Thymus (tissue), 11 donors: ENCODE results near the gene MRPL55. TPM values are rescaled to one million over a fixed set of nuclear protein-coding genes. Genes with fewer than 3 reads are reported as not detected.

Experiments
- DNase-seq, 9 donors: peaks; one replicate each; pipeline ENCODE4 v3.0.0-alpha.2; 2013; ENCODE audit warnings: low spot score in 9 of 9, low read depth in 6 of 9, missing footprints in 1 of 9
- H3K27ac ChIP-seq, 2 donors: one replicate each; pipeline ENCODE4 v1.5.1; 2013; ENCODE audit warnings: control low read depth in 1 of 2, low read depth in 1 of 2, low read length in 1 of 2, mild to moderate bottlenecking in 1 of 2, moderate library complexity in 1 of 2
- H3K27me3 ChIP-seq, 2 donors: one replicate each; pipeline ENCODE4 v1.5.1; 2013; ENCODE audit warnings: low read length in 1 of 2; ENCODE audit not compliant: control insufficient read depth in 2 of 2, insufficient read depth in 1 of 2
- H3K36me3 ChIP-seq, 2 donors: one replicate each; pipeline ENCODE4 v1.5.1; 2013; ENCODE audit warnings: low read length in 1 of 2, mild to moderate bottlenecking in 1 of 2, moderate library complexity in 1 of 2; ENCODE audit not compliant: control insufficient read depth in 2 of 2, insufficient read depth in 2 of 2
- H3K4me1 ChIP-seq, 2 donors: one replicate each; pipeline ENCODE4 v1.5.1; 2013; ENCODE audit warnings: low read length in 2 of 2; ENCODE audit not compliant: control insufficient read depth in 2 of 2, insufficient read depth in 2 of 2
- H3K4me3 ChIP-seq, 2 donors: one replicate each; pipeline ENCODE4 v1.5.1; 2013; ENCODE audit warnings: low read length in 2 of 2, control low read depth in 1 of 2, mild to moderate bottlenecking in 1 of 2
- H3K9me3 ChIP-seq, 2 donors: one replicate each; pipeline ENCODE4 v1.5.1; 2013; ENCODE audit warnings: low read length in 1 of 2, mild to moderate bottlenecking in 1 of 2; ENCODE audit not compliant: control insufficient read depth in 2 of 2, insufficient read depth in 1 of 2
- WGBS: extraction: QIAGEN DNeasy Blood & Tissue Kit; methylation state at CpG from one replicate; pipeline ENCODE4 v1.1.7; 2013; 5-methylcytosine and 5-hydroxymethylcytosine counted together
- polyA plus RNA-seq: library from polyadenylated mRNA; stranded (reverse); fragments of 200-250 nt; gene quantifications from one replicate; pipeline ENCODE4 v1.2.3, GENCODE V29; 2013
- total RNA-seq: library from RNA; stranded (reverse); fragments of 120-200 nt; gene quantifications from one replicate; pipeline ENCODE4 v1.2.4, GENCODE V29; 2013
- donor health status: healthy.

MRPL55 gene
- total and polyA plus RNA-seq, 2 donors: 58.5 to 96.7 TPM

DNA sequence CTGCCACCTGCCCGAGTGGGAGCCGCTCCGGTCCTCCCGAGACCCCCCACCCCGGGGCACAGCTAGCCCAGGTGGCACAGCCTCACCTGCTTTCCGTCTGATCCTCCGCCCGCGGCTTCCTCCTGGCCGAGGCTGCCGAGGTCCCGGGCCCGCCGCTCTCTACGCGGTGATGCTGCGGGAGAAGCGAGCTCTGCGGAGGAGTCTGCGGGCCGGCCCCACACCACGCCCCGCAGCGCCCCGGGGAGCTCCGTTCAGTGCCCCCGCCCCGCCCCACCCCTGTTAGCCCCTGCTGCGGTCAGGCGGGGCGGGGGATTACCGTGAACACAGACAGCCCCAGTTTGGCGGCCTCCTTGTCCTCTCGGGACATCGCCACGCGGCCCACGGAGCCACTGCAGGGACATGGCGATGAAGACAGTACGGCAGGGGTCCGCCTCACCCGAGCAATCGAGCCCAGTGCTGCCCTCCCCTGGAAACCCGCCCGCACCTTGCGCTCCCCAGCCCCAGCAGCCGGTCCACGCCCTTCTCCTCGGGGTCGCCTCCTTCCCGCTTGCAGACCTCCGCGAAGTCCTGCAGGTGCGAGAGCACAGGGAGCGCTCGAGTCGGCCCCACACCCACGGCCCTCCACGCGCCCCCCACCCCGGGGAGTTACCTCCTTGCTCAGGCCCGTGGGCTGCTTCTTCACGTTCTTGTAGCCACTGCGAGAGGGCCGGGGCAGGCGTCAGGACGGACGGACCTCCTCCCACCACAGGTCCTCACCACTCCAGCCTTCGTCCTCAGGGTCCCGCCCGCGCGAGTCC is 6.9 kb downstream of the MRPL55 start:
- WGBS: 11% methylated on average over 73 of the region's 73 CpGs
- Histone ChIP-seq H3K27ac (peak overlapping the region; percentile 18 to 66), H3K4me3 (peak overlapping the region; percentile 85 to 91), H3K27me3 (no peaks in the 10 kb centered on the region), H3K9me3 (peaks cover 0 to 4% of the 10 kb centered on the region in 2 donors), H3K4me1 (peaks cover 13 to 19% of the 10 kb centered on the region in 2 donors), H3K36me3 (peaks cover 44 to 48% of the 10 kb centered on the region in 2 donors)
- peak in 2 of 9 donors; percentile 31 to 45 for DNase-seq

DNA sequence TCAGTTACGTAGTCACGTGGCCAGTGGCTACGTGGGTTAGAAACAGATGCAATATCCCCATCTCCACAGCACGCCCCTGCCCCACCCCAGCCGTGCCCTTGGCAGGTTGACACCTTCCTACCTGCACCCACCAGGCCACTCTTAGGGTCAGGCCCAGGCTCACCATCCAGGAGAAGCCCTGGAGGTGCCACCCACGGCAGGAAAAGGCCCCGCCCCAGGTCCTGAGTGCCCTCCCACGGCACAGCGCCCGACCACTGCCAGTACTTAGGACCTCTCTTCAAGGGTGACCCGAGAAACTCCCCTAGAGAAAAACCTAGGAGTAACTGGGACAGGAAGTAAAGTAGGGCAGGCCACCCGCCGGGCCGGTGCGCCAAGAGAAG is 7.5 kb downstream of the MRPL55 start:
- Histone ChIP-seq H3K4me3 (peak overlapping the region in 1 of 2 donors; percentile 85), H3K36me3 (peaks cover 45 to 53% of the 10 kb centered on the region in 2 donors), H3K27ac (peak overlapping the region in 1 of 2 donors; percentile 66), H3K9me3 (peaks cover 0 to 4% of the 10 kb centered on the region in 2 donors), H3K4me1 (peaks cover 13 to 19% of the 10 kb centered on the region in 2 donors), H3K27me3 (no peaks in the 10 kb centered on the region)
- WGBS: 75% methylated on average over 15 of the region's 15 CpGs
- DNase-seq: no peak

DNA sequence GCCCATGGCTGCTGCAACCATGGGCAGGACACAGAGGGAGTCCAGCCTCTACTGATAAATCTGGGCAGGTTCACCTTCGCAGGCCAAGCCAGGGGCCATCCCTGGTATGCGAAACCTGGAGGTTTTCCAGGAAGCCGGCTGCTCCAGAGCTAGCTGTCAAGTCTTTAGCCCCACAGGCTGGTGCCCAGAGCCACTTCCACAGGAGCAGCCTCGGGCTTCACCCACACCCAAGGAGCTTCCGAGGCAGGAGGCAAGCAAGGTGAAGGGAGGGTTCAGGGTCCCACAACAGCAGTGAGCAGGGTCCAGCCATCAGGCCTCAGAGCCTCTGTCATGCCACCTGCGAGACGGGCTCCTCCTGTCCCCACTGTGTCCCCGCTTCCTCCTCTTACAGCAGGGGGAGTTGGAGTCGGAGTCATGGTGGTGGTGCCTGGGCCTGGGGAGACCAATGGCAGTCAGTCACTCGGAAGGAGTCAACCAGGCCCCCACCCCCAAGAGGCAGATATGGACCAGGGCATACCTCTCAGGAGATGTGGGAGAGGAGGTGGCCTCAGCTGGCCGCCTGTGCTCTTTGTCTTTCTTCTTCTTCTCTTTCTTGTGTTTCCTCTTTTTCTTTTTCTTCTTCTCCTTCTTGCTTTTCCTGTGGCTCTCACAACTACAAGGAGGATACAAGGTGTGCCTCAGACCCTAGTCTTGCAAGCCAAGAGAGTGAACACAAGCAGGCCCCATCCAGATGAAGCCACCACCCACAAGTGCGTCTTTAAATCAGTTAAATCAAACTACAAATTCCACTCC is 8.1 kb downstream of the MRPL55 start:
- Histone ChIP-seq H3K4me1 (peaks cover 13 to 19% of the 10 kb centered on the region in 2 donors), H3K27me3 (no peaks in the 10 kb centered on the region), H3K9me3 (peaks cover 0 to 9% of the 10 kb centered on the region in 2 donors), H3K4me3 (no peak overlapping the region), H3K36me3 (peaks cover 44 to 53% of the 10 kb centered on the region in 2 donors), H3K27ac (no peak overlapping the region)
- whole genome bisulfite sequencing: 96% methylated on average over 12 of the region's 12 CpGs
- DNase-seq: no peak

DNA sequence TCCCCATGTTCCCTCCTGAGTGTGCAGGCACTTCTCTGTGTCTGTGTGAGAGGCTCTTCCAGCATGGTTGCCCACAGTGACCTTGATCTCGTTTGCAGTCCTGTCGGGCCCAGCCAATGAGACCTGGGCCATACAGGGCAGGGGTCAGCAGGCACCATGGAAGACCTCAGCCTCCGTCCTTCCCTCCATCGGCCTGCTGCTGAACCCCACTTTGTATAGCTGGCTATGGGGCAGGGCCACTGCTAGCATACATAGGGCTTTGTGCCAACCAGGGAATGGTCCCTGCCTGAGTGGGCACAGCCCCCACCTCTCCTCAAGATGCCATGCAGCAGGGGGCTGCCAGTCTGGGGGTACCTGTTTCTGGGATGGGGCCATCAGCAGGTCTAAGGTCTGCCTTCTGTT is 9.8 kb downstream of the MRPL55 start:
- Histone ChIP-seq H3K4me3 (no peak overlapping the region), H3K27ac (no peak overlapping the region), H3K27me3 (no peaks in the 10 kb centered on the region), H3K4me1 (peaks cover 13 to 18% of the 10 kb centered on the region in 2 donors), H3K36me3 (peaks cover 47 to 59% of the 10 kb centered on the region in 2 donors), H3K9me3 (peaks cover 8 to 23% of the 10 kb centered on the region in 2 donors)
- no peak for DNase-seq
- WGBS: 93% methylated on average over 4 of the region's 4 CpGs

DNA sequence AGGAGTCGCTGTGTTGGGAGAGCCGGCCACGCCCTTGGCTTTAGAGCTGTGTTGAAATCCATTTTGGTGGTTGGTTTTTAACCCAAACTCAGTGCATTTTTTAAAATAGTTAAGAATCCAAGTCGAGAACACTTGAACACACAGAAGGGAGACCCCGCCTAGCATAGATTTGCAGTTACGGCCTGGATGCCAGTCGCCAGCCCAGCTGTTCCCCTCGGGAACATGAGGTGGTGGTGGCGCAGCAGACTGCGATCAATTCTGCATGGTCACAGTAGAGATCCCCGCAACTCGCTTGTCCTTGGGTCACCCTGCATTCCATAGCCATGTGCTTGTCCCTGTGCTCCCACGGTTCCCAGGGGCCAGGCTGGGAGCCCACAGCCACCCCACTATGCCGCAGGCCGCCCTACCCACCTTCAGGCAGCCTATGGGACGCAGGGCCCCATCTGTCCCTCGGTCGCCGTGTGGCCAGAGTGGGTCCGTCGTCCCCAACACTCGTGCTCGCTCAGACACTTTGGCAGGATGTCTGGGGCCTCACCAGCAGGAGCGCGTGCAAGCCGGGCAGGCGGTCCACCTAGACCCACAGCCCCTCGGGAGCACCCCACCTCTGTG is 10.7 kb downstream of the MRPL55 start:
- WGBS: 97% methylated on average over 28 of the region's 28 CpGs
- no peak overlapping the region for H3K4me3 ChIP-seq

DNA sequence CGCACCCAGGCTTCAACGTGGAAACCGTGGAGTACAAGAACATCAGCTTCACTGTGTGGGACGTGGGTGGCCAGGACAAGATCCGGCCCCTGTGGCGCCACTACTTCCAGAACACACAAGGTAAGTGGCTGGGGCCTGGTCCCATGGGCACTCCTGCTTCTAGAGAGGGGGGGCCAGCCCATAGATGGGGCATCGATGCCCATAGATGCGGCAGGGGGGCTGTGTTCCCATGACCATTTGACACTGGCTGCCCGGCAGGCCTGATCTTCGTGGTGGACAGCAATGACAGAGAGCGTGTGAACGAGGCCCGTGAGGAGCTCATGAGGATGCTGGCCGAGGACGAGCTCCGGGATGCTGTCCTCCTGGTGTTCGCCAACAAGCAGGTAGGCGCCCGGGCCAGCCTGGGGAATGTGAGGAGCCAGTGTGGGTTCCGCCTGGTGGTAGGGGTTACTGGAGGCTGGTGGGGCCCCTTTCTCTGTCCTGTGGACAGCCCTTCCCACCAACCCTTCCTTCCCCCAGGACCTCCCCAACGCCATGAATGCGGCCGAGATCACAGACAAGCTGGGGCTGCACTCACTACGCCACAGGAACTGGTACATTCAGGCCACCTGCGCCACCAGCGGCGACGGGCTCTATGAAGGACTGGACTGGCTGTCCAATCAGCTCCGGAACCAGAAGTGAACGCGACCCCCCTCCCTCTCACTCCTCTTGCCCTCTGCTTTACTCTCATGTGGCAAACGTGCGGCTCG is 11.6 kb downstream of the MRPL55 start:
- peaks cover 15 to 38% of the 10 kb centered on the region in 2 donors for H3K9me3 ChIP-seq
- no peaks in the 10 kb centered on the region for H3K27me3 ChIP-seq
- H3K4me3 ChIP-seq: no peak overlapping the region
- peaks cover 7 to 8% of the 10 kb centered on the region in 2 donors for H3K4me1 ChIP-seq
- H3K36me3 ChIP-seq: peaks cover 53 to 73% of the 10 kb centered on the region in 2 donors
- no peak overlapping the region for H3K27ac ChIP-seq
- DNase-seq: no peak
- 98% methylated on average over 34 of the region's 34 CpGs for WGBS

More for the DNA sequence above, 10.7 kb downstream of the MRPL55 start:
- Histone ChIP-seq H3K4me1 (peaks cover 8 to 9% of the 10 kb centered on the region in 2 donors), H3K27ac (no peak overlapping the region), H3K27me3 (no peaks in the 10 kb centered on the region), H3K9me3 (peaks cover 13 to 29% of the 10 kb centered on the region in 2 donors), H3K36me3 (peaks cover 47 to 66% of the 10 kb centered on the region in 2 donors)
- DNase-seq: no peak

DNA sequence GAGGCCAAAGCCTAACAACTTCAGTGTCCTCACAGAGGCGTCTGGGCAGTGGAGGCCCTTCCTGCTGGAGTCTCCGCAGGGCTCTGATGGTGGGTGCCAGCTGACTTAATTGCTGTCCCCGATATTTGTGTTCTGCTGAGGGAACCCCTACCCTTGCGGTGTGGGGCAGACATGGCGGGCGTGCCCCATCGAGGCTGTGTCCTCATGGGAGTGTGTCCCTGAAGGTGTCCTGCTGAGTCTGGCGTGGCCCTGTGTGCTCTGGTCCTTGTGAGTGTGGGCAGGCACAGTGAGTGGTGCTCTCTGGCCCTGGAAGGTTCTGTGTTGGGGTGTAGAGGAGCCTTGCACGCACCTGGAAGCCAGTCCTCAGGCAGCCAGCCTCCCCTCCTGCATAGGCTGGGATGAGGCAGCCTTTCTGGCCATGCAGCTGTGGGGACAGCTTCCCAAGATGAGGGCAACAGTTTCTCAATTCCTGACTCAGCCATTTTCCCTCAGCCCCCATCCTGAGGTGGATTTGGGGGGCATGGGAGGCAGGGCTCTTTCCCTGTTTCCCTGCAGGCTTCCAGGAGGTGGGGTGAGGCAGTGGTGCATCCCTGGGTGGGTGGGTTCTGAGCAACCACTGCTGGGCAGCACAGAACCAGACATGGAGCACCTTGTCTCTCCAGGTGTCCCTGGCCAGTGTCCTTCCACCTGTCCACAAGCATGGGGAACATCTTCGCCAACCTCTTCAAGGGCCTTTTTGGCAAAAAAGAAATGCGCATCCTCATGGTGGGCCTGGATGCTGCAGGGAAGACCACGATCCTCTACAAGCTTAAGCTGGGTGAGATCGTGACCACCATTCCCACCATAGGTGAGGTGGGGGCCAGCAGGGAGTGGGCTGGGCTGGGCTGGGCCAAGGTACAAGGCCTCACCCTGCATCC is 12.4 kb downstream of the MRPL55 start:
- Histone ChIP-seq H3K4me3 (no peak overlapping the region), H3K27me3 (no peaks in the 10 kb centered on the region), H3K4me1 (peaks cover 1 to 3% of the 10 kb centered on the region in 2 donors), H3K27ac (no peak overlapping the region), H3K36me3 (peaks cover 57 to 75% of the 10 kb centered on the region in 2 donors), H3K9me3 (peaks cover 15 to 43% of the 10 kb centered on the region in 2 donors)
- WGBS: 98% methylated on average over 13 of the region's 13 CpGs
- no peak for DNase-seq

DNA sequence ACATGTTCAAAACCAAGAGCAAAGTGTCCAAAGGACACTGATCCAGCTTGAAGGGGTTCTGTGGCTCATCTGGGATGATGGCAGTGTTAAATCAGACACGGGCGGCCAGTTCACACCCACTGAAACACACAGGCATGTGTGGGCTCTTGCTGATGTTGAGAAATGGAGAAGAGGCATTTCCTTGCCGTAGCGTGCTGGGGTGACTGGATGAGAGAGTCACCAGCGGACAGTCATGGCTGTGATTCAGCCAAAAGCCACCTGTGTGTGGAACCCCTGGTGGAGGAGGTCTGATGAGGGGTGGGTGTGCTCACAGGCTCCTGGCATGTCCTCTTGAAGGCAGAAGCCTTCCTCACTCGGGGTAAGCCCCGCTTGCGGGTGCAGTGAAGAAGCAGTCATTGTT is 13.2 kb downstream of the MRPL55 start:
- no peak overlapping the region for H3K4me3 ChIP-seq
- H3K36me3 ChIP-seq: peaks cover 57 to 78% of the 10 kb centered on the region in 2 donors
- WGBS: 99% methylated on average over 8 of the region's 8 CpGs
- peaks cover 3 to 5% of the 10 kb centered on the region in 2 donors for H3K4me1 ChIP-seq
- H3K9me3 ChIP-seq: peaks cover 15 to 43% of the 10 kb centered on the region in 2 donors
- no peak for DNase-seq
- no peak overlapping the region for H3K27ac ChIP-seq
- no peaks in the 10 kb centered on the region for H3K27me3 ChIP-seq
